Ectodermal cell (in vitro differentiated cells): ENCODE data around the gene SUSD2. TPM values are rescaled to one million over a fixed set of nuclear protein-coding genes. Genes with fewer than 3 reads are reported as not detected.
"Not testable (repeated sequence)": the region's sequence is repeated elsewhere in the genome, so short reads cannot be mapped to it uniquely, and the experiment has no call there.

Experiments
- H3K27ac ChIP-seq: 2 replicates; pipeline ENCODE4 v1.7.0; 2013; ENCODE audit warnings: mild to moderate bottlenecking, low read depth, low read length; ENCODE audit not compliant: insufficient read depth, poor library complexity, severe bottlenecking
- H3K27me3 ChIP-seq: 2 replicates; pipeline ENCODE4 v1.7.0; 2013; ENCODE audit warnings: mild to moderate bottlenecking, low read length; ENCODE audit not compliant: insufficient read depth, control insufficient read depth, poor library complexity, severe bottlenecking
- H3K36me3 ChIP-seq: one replicate; pipeline ENCODE4 v1.7.0; 2013; ENCODE audit warnings: low read length; ENCODE audit not compliant: control insufficient read depth, insufficient read depth
- H3K4me1 ChIP-seq: one replicate; pipeline ENCODE4 v1.7.0; 2013; ENCODE audit warnings: low read length; ENCODE audit not compliant: control insufficient read depth, insufficient read depth
- H3K4me3 ChIP-seq: 2 replicates; pipeline ENCODE4 v1.7.0; 2013; ENCODE audit warnings: low read depth, low read length, control low read depth; ENCODE audit not compliant: insufficient read depth
- H3K9me3 ChIP-seq: 2 replicates; pipeline ENCODE4 v1.7.0; 2013; ENCODE audit warnings: mild to moderate bottlenecking, low read length, moderate library complexity; ENCODE audit not compliant: control insufficient read depth
- WGBS, 2 experiments: methylation state at CpG; one replicate each; pipeline ENCODE4 v1.1.7; 2013; ENCODE audit warnings: missing lambda C conversion rate in 2 of 2; 5-methylcytosine and 5-hydroxymethylcytosine counted together
- polyA plus RNA-seq, 4 experiments: library from polyadenylated mRNA; stranded (reverse); fragments of 50-300 nt; gene quantifications; one replicate each; pipeline ENCODE4 v1.2.3, GENCODE V29; 2013

The SUSD2 gene, protein sequence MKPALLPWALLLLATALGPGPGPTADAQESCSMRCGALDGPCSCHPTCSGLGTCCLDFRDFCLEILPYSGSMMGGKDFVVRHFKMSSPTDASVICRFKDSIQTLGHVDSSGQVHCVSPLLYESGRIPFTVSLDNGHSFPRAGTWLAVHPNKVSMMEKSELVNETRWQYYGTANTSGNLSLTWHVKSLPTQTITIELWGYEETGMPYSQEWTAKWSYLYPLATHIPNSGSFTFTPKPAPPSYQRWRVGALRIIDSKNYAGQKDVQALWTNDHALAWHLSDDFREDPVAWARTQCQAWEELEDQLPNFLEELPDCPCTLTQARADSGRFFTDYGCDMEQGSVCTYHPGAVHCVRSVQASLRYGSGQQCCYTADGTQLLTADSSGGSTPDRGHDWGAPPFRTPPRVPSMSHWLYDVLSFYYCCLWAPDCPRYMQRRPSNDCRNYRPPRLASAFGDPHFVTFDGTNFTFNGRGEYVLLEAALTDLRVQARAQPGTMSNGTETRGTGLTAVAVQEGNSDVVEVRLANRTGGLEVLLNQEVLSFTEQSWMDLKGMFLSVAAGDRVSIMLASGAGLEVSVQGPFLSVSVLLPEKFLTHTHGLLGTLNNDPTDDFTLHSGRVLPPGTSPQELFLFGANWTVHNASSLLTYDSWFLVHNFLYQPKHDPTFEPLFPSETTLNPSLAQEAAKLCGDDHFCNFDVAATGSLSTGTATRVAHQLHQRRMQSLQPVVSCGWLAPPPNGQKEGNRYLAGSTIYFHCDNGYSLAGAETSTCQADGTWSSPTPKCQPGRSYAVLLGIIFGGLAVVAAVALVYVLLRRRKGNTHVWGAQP
- polyA plus RNA-seq (2013, experiment 1 of 4) = 0.89 TPM
- 0.48 TPM for polyA plus RNA-seq (2013, experiment 2 of 4)
- 0.85 TPM for polyA plus RNA-seq (2013, experiment 3 of 4)
- 1.1 TPM for polyA plus RNA-seq (2013, experiment 4 of 4)

DNA sequence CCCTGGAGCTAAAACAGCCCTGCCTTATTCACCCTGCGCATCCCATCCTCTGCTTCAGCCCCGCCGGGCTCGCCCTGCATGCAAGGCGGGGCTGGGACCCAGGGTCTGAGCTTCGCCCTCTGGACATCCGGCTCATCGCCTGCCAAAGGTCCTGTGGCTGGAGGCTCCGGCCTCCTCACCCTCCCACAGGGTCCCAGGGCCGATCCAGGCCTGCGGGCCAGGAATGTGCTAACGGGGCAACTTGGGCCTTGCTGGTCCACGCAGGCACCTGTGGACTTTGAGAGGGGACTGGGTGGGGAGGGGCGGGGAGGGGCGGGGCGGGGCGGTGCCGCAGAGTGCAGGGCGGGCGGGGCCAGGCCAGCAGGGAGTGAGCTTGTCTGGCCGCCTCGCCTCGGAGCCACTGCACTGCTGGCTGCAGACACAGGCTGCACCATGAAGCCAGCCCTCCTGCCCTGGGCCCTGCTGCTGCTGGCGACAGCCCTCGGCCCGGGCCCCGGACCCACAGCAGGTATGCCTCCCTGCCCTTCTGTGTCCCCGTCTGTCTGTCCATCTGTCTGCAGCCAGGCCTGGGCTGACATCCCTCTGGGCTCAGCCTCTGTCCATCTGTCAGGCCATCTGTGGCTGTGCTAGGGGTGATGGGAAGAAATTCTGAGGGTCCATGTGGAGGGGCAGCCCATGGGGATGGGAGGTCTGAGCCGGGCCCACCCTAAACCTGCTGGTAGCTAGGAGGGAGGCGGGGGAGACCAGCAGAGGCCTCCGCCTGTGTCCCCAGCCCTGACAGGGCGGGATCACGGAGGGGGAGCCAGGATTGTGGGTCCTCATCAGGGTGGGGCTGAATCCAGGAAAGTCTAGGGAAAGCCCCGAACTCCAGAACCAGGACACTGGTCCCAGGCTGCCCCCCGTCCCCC lies at the start of gene SUSD2:
Gene SUSD2 (plus strand): TSS at position 400 of the 908 bp plus-strand sequence. CDS start 33 bp downstream, at position 433.
- Histone ChIP-seq H3K4me3 (no peak within 1 kb of the TSS), H3K4me1 (peaks cover 9% of the 10 kb centered on the region), H3K36me3 (no peaks in the 10 kb centered on the region), H3K27me3 (no peaks in the 10 kb centered on the region), H3K9me3 (no peaks in the 10 kb centered on the region), H3K27ac (no peak within 1 kb of the TSS)
- WGBS, 2 experiments = 46 to 47% methylated on average over 35 of the region's 35 CpGs

DNA sequence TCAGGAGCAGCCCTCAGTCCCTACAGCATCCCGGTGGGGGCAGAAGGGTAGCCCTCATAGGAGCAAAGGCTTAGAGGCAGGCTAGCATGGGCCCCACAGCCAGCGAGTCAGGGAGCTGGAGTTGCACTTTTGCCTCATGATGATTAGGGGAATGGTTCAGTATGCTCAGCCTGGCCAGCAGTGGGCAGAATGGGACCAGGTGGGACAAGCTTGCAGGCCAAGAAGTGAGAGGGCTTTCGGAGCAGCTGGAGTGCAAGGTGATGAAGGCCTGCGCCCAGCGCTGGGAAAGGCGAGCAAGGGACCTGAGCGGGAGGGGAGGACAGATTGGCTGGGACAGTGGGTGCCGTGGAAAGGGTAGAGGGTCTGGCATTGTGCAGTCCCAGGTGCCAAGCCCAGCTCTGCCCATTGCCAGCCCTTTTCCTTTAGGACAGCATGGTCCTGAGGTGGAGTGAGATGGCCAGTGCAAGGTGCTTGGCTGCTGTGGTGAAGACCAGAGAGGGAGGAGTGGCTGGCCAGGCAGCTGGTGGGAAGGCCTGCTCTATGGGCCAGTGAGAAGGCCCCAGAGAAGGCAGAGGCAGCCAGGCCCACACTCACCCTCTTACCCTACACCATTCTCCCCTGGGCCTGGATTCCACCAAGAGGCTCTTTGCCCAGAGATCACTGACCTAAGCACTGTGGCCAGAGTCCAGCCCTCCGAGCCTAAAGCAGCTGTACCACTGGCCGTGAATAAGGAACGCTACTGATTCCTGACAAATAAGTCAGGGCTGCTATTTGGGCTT lies 47.9 kb upstream of the SUSD2 start:
- no peak overlapping the region for H3K27ac ChIP-seq
- no peaks in the 10 kb centered on the region for H3K9me3 ChIP-seq
- 92 to 95% methylated on average over 11 of the region's 11 CpGs for WGBS, 2 experiments
- H3K27me3 ChIP-seq = no peaks in the 10 kb centered on the region
- H3K36me3 ChIP-seq = no peaks in the 10 kb centered on the region
- H3K4me1 ChIP-seq = peaks cover 5% of the 10 kb centered on the region
- no peak overlapping the region for H3K4me3 ChIP-seq

DNA sequence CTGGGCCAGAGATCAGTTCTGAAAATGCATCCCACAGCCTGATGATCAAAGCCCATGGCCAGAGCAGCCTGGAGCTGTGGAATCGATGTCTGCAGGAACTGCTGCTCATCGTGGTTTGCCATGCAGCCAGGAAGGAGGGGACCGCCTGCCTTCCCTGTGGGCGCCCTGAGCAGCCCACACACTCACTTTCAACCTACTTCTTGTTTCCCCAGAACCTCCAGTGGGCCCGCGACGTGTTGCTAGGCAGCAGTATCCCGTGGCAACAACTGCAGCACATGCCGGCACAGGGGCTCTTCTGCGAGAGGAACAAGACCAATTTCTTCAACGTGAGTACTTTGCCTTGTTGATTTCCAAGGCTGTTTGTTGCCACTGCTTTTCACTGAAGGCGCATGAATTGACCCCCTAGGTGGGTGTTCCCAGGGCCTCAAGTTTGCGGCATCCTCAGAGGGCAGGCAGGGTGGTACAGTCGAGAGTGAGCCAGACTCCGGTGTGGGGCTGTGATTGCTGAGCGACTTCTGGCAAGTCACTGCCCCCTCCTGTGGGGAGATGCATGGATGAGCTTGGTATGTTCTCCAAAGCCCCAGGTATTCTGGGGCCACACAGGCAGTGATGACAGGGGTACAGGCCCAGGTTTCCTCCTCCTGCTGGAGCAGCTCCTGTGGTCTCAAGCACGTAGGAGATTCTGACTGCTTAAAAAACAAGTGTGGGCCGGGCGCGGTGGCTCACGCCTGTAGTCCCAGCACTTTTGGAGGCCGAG lies 47.0 kb upstream of the SUSD2 start:
- Histone ChIP-seq H3K4me3 (no peak overlapping the region), H3K27me3 (no peaks in the 10 kb centered on the region), H3K36me3 (no peaks in the 10 kb centered on the region), H3K4me1 (peaks cover 5% of the 10 kb centered on the region), H3K27ac (peak overlapping the region; percentile 8), H3K9me3 (no peaks in the 10 kb centered on the region)
- WGBS, 2 experiments = 83 to 86% methylated on average over 22 of the region's 22 CpGs

DNA sequence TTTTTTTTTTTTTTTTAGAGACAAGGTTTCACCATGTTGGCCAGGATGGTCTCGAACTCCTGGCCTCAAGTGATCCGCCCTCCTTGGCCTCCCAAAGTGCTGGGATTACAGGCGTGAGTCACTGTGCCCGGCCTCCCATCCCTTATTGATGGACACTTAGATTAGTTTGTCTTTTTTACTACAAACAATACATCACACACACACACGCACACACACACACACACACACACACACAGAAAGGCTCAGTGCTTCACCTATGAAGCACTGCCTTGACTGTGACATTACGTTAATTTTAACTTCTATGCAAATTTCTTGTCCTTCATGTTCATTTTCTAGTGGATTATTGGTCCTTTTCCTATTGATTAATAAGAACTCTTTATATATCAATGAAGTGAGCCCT lies 44.8 kb upstream of the SUSD2 start:
- WGBS, 2 experiments = 84 to 94% methylated on average over 6 of the region's 6 CpGs
- not testable (repeated sequence) for H3K27ac ChIP-seq, H3K36me3 ChIP-seq

DNA sequence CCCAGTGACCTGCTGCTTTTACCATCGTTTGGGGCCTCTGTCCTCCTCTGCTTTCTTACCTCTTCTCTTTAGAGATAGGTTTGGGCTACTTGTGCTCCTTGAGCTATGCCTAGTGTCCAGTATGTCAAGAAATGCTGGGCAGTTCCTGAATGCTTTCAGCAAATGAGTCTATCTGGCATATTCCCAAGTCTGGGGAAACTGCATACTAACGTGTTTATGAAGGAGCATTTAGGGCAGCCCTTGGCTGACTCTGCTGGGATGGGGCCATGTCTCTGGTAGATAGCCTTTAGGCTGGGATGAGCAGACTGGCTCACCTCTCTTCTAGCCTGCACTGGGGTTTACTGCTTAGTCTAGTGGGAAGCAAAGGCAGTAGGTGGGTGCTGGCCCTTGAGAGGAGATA lies 43.7 kb upstream of the SUSD2 start:
- no peak overlapping the region for H3K27ac ChIP-seq
- WGBS, 2 experiments = 93 to 96% methylated on average over 2 of the region's 2 CpGs
- no peaks in the 10 kb centered on the region for H3K36me3 ChIP-seq
- peaks cover 5% of the 10 kb centered on the region for H3K4me1 ChIP-seq
- no peaks in the 10 kb centered on the region for H3K27me3 ChIP-seq
- H3K9me3 ChIP-seq = no peaks in the 10 kb centered on the region
- no peak overlapping the region for H3K4me3 ChIP-seq

More for the DNA sequence above, 44.8 kb upstream of the SUSD2 start:
- not testable (repeated sequence) for H3K4me1 ChIP-seq, H3K9me3 ChIP-seq, H3K27me3 ChIP-seq, H3K4me3 ChIP-seq

DNA sequence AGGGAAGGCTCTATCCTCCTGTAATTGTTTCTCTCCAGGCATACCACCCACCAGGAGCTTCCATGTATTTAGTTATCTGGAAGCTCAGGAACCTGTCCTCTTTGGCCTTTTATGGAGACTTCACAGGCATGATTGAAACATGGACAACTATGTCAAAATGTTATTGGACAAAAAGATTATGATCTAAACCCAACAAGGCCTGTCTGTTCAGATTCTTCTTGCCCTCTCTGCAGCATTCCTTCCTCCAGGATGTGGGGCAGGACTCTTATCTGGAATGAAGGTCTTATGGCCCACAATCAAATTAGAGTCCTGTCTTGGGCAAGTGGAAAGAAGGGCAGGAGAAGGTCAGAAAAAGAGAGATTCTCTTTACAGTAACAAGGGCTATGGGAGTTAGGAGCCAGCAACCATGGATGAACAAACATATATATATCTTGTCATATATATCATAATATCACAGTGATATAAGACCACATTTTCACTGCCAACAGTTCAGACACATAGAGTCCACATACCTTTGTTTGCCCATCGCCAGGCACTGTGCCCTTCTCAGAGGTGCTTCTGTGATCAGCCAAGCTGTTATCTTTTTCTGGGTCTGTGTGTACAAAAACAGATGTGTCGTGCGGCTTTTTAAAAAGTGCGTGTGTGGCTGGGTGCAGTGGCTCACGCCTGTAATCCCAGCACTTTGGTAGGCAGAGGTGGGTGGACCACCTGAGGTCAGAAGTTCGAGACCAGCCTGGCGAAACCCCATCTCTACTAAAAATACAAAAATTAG lies 42.5 kb upstream of the SUSD2 start:
- peaks cover 5% of the 10 kb centered on the region for H3K4me1 ChIP-seq
- 93 to 99% methylated on average over 7 of the region's 7 CpGs for WGBS, 2 experiments
- no peaks in the 10 kb centered on the region for H3K36me3 ChIP-seq
- no peak overlapping the region for H3K4me3 ChIP-seq
- no peaks in the 10 kb centered on the region for H3K27me3 ChIP-seq
- no peaks in the 10 kb centered on the region for H3K9me3 ChIP-seq
- no peak overlapping the region for H3K27ac ChIP-seq

DNA sequence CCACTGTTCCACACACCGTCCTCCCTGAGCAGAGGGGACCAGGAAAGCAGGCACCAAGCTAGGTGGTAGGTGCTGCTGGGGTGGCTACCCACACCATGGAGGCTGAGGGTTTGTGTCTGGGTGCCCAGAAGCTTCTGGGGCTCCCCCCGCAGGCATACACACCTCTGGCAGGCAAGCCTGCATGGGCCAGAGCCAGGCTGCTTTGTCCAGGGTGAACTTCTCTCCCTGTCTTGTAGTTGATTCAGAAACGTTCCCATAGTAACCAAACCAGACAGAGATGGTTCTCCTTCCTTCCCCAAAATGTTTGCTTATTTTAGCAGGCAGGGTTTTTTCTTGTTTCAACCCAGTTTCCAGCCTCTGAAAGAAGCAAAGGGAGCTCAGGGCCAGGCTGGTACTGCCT lies 40.9 kb upstream of the SUSD2 start:
- no peaks in the 10 kb centered on the region for H3K27me3 ChIP-seq
- H3K4me1 ChIP-seq = no peaks in the 10 kb centered on the region
- H3K36me3 ChIP-seq = no peaks in the 10 kb centered on the region
- H3K9me3 ChIP-seq = no peaks in the 10 kb centered on the region
- H3K27ac ChIP-seq = no peak overlapping the region
- H3K4me3 ChIP-seq = no peak overlapping the region
- WGBS, 2 experiments = 91 to 94% methylated on average over 3 of the region's 3 CpGs

DNA sequence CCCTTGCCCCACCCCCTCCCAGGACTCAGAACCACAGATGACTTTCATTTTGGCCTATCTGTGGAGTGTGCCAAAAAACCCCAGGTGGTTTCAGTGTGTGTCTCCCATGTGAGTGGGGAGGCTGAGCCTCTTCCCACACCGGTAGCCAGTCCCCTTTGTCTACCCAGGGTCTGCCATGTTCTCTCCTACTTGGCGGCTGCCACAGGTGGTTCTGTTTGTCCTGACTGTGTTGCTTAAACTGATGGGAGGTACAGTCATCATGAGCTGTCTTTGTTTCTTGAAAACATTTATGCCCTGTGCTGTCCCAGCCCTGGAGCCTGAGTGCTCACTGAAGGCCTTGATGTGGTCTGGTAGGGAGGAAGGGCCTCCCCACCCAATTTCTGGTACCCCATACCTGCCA lies 39.7 kb upstream of the SUSD2 start:
- no peaks in the 10 kb centered on the region for H3K9me3 ChIP-seq
- no peaks in the 10 kb centered on the region for H3K27me3 ChIP-seq
- H3K4me1 ChIP-seq = peaks cover 7% of the 10 kb centered on the region
- H3K36me3 ChIP-seq = no peaks in the 10 kb centered on the region
- no peak overlapping the region for H3K4me3 ChIP-seq
- 91 to 98% methylated on average over 2 of the region's 2 CpGs for WGBS, 2 experiments
- H3K27ac ChIP-seq = no peak overlapping the region
